ENCODE data around the gene BRSK2.

Gene BRSK2

GRCh38 chr11:1484061-1484671, 94.4 kb downstream of the BRSK2 start:
- no peak for DNase-seq

GRCh38 chr11:1484695-1485503, 95.2 kb downstream of the BRSK2 start:
- DNase-seq: peak; percentile 7

GRCh38 chr11:1485504-1485885, 95.8 kb downstream of the BRSK2 start:
- DNase-seq: no peak

- DNase-seq: peak; percentile 48
Observed at GRCh38 chr11:1486054-1486825, 96.5 kb downstream of the BRSK2 start, which contains the start of gene MOB2. Gene MOB2 (minus strand): TSS chr11:1486779. CDS start chr11:1486556, 223 bp downstream.

- DNase-seq: no peak
Observed at GRCh38 chr11:1487091-1487850, 97.5 kb downstream of the BRSK2 start.

- DNase-seq: no peak
Observed at GRCh38 chr11:1487851-1488574, 98.3 kb downstream of the BRSK2 start.

GRCh38 chr11:1488575-1489180, 98.9 kb downstream of the BRSK2 start:
- DNase-seq: no peak

GRCh38 chr11:1490651-1491050, 100.9 kb downstream of the BRSK2 start:
- DNase-seq: no peak

- no peak for DNase-seq
Observed at GRCh38 chr11:1491379-1491778, 101.6 kb downstream of the BRSK2 start.

GRCh38 chr11:1493650-1494244, 104.0 kb downstream of the BRSK2 start:
- DNase-seq: no peak

GRCh38 chr11:1494650-1495049, 104.9 kb downstream of the BRSK2 start:
- no peak for DNase-seq

- peak; percentile 4 for DNase-seq
Observed at GRCh38 chr11:1496091-1496760, 106.5 kb downstream of the BRSK2 start.

GRCh38 chr11:1496761-1497095, 107.0 kb downstream of the BRSK2 start:
- no peak for DNase-seq

GRCh38 chr11:1497600-1497999, 107.9 kb downstream of the BRSK2 start:
- DNase-seq: no peak

GRCh38 chr11:1498262-1498661, 108.5 kb downstream of the BRSK2 start:
- no peak for DNase-seq

- DNase-seq: no peak
Observed at GRCh38 chr11:1499261-1499890, 109.6 kb downstream of the BRSK2 start.

- no peak for DNase-seq
Observed at GRCh38 chr11:1499899-1500298, 110.2 kb downstream of the BRSK2 start.

GRCh38 chr11:1500466-1501420, 111.0 kb downstream of the BRSK2 start:
- DNase-seq: no peak
